ENCODE measurements around the gene SLC30A1. TPM values are rescaled to one million over a fixed set of nuclear protein-coding genes. Genes with fewer than 3 reads are reported as not detected.
"Not testable (repeated sequence)": the region's sequence is repeated elsewhere in the genome, so short reads cannot be mapped to it uniquely, and the experiment has no call there.

Gene SLC30A1
- total RNA-seq, 4 donors from 2014 or later: 5.8 to 44.7 (median 34.9) TPM

DNA sequence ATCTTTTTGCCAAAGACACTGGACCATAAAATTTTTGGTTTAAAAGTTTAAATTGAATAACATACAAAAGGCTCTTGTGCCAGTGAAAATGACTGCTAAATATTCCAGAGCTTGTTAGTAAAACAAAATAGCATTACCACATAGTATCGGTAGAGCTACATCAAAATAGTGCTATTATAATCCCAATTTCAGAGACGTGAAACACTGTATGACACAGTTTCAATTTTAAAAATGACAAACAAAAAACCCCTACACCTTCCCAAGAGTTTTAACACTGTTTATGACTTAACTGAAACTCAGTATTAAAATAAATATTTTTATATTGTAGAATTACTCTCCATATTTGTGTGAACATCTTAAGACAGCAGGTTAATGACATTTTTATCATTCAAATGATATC is 7.0 kb downstream of the SLC30A1 start:
- Histone ChIP-seq H3K4me1 (peaks cover 0 to 6% (median 3%) of the 10 kb centered on the region in 4 donors), H3K36me3 (peaks cover 0 to 19% (median 0%) of the 10 kb centered on the region in 3 donors), H3K27ac (no peak overlapping the region), H3K9me3 (no peaks in the 10 kb centered on the region), H3K4me3 (no peak overlapping the region), H3K27me3 (no peaks in the 10 kb centered on the region)
- DNase-seq: no peak
- no peak for TF ChIP-seq POLR2A (IDR thresholded peaks at IDR 0.05)
- TF ChIP-seq, protein P1, sequence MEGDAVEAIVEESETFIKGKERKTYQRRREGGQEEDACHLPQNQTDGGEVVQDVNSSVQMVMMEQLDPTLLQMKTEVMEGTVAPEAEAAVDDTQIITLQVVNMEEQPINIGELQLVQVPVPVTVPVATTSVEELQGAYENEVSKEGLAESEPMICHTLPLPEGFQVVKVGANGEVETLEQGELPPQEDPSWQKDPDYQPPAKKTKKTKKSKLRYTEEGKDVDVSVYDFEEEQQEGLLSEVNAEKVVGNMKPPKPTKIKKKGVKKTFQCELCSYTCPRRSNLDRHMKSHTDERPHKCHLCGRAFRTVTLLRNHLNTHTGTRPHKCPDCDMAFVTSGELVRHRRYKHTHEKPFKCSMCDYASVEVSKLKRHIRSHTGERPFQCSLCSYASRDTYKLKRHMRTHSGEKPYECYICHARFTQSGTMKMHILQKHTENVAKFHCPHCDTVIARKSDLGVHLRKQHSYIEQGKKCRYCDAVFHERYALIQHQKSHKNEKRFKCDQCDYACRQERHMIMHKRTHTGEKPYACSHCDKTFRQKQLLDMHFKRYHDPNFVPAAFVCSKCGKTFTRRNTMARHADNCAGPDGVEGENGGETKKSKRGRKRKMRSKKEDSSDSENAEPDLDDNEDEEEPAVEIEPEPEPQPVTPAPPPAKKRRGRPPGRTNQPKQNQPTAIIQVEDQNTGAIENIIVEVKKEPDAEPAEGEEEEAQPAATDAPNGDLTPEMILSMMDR (IDR thresholded peaks at IDR 0.05): no peak

- H3K36me3 ChIP-seq: peaks cover 0 to 13% (median 0%) of the 10 kb centered on the region in 3 donors
- DNase-seq, H3K27ac ChIP-seq, H3K27me3 ChIP-seq, H3K4me3 ChIP-seq, H3K9me3 ChIP-seq, H3K4me1 ChIP-seq: not testable (repeated sequence)
These were observed 8.6 kb downstream of the SLC30A1 start for GRCh38 chr1:211570378-211570777.

DNA sequence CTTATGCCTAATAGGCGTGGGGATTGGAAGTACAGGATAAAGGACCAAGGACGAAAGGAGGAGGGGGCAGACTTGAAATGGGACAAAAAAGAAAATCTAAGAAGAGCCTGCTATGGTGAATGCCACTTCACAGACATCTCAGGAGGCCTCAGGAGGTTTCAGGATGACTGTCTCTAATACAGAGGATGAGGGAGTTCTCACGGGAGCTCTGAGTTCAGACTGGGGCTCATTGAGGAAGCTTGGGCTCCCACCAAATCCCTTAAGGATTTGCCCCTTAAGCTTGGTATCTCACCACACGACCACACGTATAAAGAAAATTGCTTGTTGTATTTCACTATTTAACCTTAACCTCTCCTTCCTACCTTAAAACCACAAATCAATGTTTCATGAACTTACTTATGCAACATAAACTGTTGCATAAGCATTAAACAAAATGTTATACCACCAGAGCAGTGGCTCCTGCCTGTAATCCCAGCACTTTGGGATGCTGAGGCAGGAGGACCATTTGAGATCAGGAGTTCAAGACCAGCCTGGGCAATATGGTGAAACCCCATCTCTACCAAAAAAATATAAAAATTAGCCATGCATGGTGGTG is 12.4 kb downstream of the SLC30A1 start:
- no peak overlapping the region for H3K27ac ChIP-seq
- H3K36me3 ChIP-seq: no peaks in the 10 kb centered on the region
- no peaks in the 10 kb centered on the region for H3K9me3 ChIP-seq
- no peaks in the 10 kb centered on the region for H3K27me3 ChIP-seq
- DNase-seq: no peak
- H3K4me1 ChIP-seq: no peaks in the 10 kb centered on the region
- TF ChIP-seq, protein P1 (IDR thresholded peaks at IDR 0.05): no peak
- no peak for TF ChIP-seq POLR2A (IDR thresholded peaks at IDR 0.05)
- H3K4me3 ChIP-seq: no peak overlapping the region

- DNase-seq: no peak
- Histone ChIP-seq H3K27ac (no peak overlapping the region), H3K4me3 (no peak overlapping the region), H3K36me3 (no peaks in the 10 kb centered on the region), H3K9me3 (no peaks in the 10 kb centered on the region), H3K27me3 (no peaks in the 10 kb centered on the region), H3K4me1 (no peaks in the 10 kb centered on the region)
- TF ChIP-seq, protein P1 (IDR thresholded peaks at IDR 0.05): no peak
- no peak for TF ChIP-seq POLR2A (IDR thresholded peaks at IDR 0.05)
These were observed 14.9 kb downstream of the SLC30A1 start for GRCh38 chr1:211564084-211564483.

DNA sequence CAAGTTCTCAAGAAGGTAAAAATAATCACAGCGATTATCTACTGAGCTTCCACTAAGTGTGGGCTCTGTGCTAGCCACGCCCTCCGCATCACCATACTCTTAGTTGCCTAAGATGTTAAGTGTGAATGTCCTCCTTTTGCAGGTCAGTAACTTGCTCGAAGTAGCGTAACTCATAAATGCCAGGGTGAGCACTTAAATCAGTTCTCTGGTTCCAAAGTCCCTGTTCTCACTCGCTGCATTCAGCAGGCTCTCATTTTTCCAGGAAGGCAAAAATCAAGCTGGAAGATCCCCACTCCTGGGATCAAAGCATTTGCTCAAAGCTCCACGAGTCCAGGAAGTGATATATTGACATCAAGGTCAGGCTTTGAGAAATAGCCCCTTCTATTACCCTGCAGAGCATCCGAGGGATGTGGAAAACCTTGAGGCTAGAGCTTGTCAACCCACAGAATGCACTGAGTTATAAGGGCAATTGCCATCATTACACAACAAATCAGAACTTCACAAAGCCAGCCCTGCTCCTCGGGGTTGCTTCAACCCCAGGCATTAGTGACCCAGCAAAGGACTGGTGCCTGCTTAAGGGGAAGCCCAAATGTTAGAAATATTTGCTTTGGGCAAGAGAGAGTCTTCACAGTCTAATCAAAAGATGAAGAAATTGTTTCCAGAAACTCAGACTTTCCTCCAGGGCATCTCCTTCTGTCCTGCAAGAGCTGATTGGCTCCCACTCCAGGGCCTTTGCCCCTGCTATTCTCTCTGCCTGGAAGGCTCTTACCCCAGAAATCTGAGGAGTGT is 19.5 kb downstream of the SLC30A1 start:
- H3K4me1 ChIP-seq: no peaks in the 10 kb centered on the region
- TF ChIP-seq, protein P1 (IDR thresholded peaks at IDR 0.05): no peak
- no peak for TF ChIP-seq POLR2A (IDR thresholded peaks at IDR 0.05)
- H3K27ac ChIP-seq: peak overlapping the region in 1 of 4 donors; percentile 25
- no peaks in the 10 kb centered on the region for H3K9me3 ChIP-seq
- no peak overlapping the region for H3K4me3 ChIP-seq
- peak in 1 of 3 donors; percentile 40 for DNase-seq
- H3K27me3 ChIP-seq: no peaks in the 10 kb centered on the region
- no peaks in the 10 kb centered on the region for H3K36me3 ChIP-seq

DNA sequence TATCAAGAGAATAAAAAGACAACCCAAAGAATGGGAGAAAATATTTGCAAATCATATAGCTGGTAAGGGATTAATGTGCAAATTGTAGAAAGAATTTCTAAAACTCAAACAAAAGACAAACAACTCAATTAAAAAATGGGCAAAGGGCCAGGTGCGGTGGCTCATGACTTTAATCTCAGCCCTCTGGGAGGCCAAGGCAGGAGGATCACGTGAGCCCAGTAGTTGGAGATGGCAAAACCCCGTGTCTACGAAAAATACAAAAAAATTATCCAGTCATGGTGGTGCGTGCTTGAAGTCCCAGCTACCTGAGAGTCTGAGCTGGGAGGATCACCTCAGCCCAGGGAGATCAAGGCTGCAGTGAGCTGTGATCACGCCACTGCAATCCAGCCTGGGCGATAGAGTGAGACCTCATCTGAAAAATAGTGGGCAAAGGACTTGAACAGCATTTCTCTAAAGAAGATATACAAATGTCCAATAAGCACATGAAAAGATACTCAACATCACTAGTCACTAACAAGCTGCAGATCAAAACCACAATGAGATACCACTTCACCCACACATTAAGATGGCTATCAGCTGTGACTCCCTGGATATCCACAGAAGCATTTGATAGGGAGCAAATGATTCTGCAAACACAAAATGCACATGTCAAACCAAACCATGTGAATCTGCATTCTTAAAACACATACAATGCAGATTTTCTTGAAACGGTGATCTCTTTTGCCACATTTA is 20.9 kb downstream of the SLC30A1 start:
- peak in 1 of 3 donors; percentile 32 for DNase-seq
- Histone ChIP-seq H3K4me1 (no peaks in the 10 kb centered on the region), H3K27me3 (no peaks in the 10 kb centered on the region), H3K36me3 (no peaks in the 10 kb centered on the region), H3K4me3 (no peak overlapping the region), H3K27ac (no peak overlapping the region), H3K9me3 (no peaks in the 10 kb centered on the region)
- TF ChIP-seq, protein P1 (IDR thresholded peaks at IDR 0.05): no peak
- no peak for TF ChIP-seq POLR2A (IDR thresholded peaks at IDR 0.05)

Measured in Peyer's patch (tissue), 4 donors.